K562 (cell line): ENCODE data around the gene SNX33. TPM values are rescaled to one million over a fixed set of nuclear protein-coding genes. Genes with fewer than 3 reads are reported as not detected.

Source experiments
- ATF7 ChIP-seq: fragments of 450-650 bp; IDR thresholded peaks from 2 replicates; pipeline ENCODE4 v1.7.1; 2014; ENCODE audit warnings: mild to moderate bottlenecking, moderate library complexity
- CBFB ChIP-seq: sonication (generic); formaldehyde crosslinking; IDR thresholded peaks from 2 replicates; pipeline ENCODE4 v1.4.0; 2020; ENCODE audit warnings: mild to moderate bottlenecking, missing genetic modification reagents
- DIDO1 ChIP-seq: fragments of 450-650 bp; IDR thresholded peaks from 2 replicates; pipeline ENCODE4 v1.6.1; 2016; ENCODE audit warnings: low read depth, missing biosample characterization, missing genetic modification characterization
- ELF4 ChIP-seq: fragments of 450-650 bp; formaldehyde crosslinking; IDR thresholded peaks from 2 replicates; pipeline ENCODE4 v1.4.0; 2022; ENCODE audit warnings: missing genetic modification characterization
- FOXA1 ChIP-seq: fragments of 450-650 bp; IDR thresholded peaks from 2 replicates; pipeline ENCODE4 v1.6.1; 2016; ENCODE audit warnings: mild to moderate bottlenecking, borderline replicate concordance
- JUN ChIP-seq, 2 experiments: sonication (generic) in 1 of 2; formaldehyde crosslinking in 1 of 2; IDR thresholded peaks; 2 replicates each; pipeline versions ENCODE4 v1.6.1 to v1.8.0; 2012 to 2022; ENCODE audit warnings: borderline replicate concordance in 2 of 2, mild to moderate bottlenecking in 2 of 2, improper control_type of control experiment in 1 of 2, low read depth in 1 of 2, low read length in 1 of 2, missing genetic modification reagents in 1 of 2
- MBD1 ChIP-seq: fragments of 250-450 bp; sonication (Bioruptor Pico); IDR thresholded peaks from 2 replicates; pipeline ENCODE4 v1.8.0; 2022; ENCODE audit warnings: inconsistent platforms
- PCBP1 ChIP-seq: fragments of 200-400 bp; formaldehyde crosslinking; IDR thresholded peaks from 2 replicates; pipeline ENCODE4 v1.6.1; 2018; ENCODE audit warnings: mild to moderate bottlenecking, low read depth, low read length; ENCODE audit not compliant: poor library complexity, severe bottlenecking
- PHTF2 ChIP-seq: fragments of 250-450 bp; sonication (Bioruptor Pico); IDR thresholded peaks from 2 replicates; pipeline ENCODE4 v1.5.0; 2021; ENCODE audit warnings: mild to moderate bottlenecking
- PML ChIP-seq: IDR thresholded peaks from 2 replicates; pipeline ENCODE4 v1.6.1; 2012; ENCODE audit warnings: low read length, inconsistent platforms
- POLR2G ChIP-seq: fragments of 200-400 bp; formaldehyde crosslinking; IDR thresholded peaks from 2 replicates; pipeline ENCODE4 v1.6.1; 2017; ENCODE audit warnings: low read depth, mild to moderate bottlenecking, antibody characterized with exemption, low read length, moderate library complexity
- RBM15 ChIP-seq: fragments of 200-400 bp; formaldehyde crosslinking; IDR thresholded peaks from 2 replicates; pipeline ENCODE4 v1.6.1; 2018; ENCODE audit warnings: mild to moderate bottlenecking, low read length, moderate library complexity; ENCODE audit not compliant: insufficient read depth
- SIX5 ChIP-seq, 2 experiments: IDR thresholded peaks; 2 replicates each; pipeline ENCODE4 v1.6.1; 2011; ENCODE audit warnings: low read length in 2 of 2, borderline replicate concordance in 1 of 2, low read depth in 1 of 2, mild to moderate bottlenecking in 1 of 2, moderate library complexity in 1 of 2; ENCODE audit not compliant: insufficient read depth in 1 of 2
- WHSC1 ChIP-seq: IDR thresholded peaks from one replicate; pipeline ENCODE4 v1.6.1; 2012; ENCODE audit warnings: low read length, control low read depth, inconsistent platforms
- ZC3H4 ChIP-seq: sonication (generic); formaldehyde crosslinking; IDR thresholded peaks from 2 replicates; pipeline ENCODE4 v1.9.0; 2021; ENCODE audit warnings: missing genetic modification reagents, borderline replicate concordance
- ZNF253 ChIP-seq: fragments of 250-450 bp; sonication (Bioruptor Pico); conservative IDR thresholded peaks from 2 replicates; pipeline ENCODE4 v1.6.1; 2021; ENCODE audit warnings: mild to moderate bottlenecking
- ZNF384 ChIP-seq: IDR thresholded peaks from 2 replicates; pipeline ENCODE4 v1.6.1; 2012; ENCODE audit warnings: low read depth, low read length, improper control_type of control experiment
- ZNF395 ChIP-seq: fragments of 200-800 bp; sonication (Bioruptor generic); IDR thresholded peaks from 2 replicates; pipeline ENCODE4 v1.6.1; 2017; ENCODE audit warnings: missing genetic modification characterization, missing compliant biosample characterization
- ZNF77 ChIP-seq: fragments of 250-450 bp; sonication (Bioruptor Pico); IDR thresholded peaks from 2 replicates; pipeline ENCODE4 v1.5.0; 2020
- polyA plus RNA-seq, 8 experiments: library from polyadenylated mRNA; depleted of rRNA in 4 of 8; stranded (reverse) in 5 of 8; unstranded in 3 of 8; fragments of >200 nt; fragmentation: Nextera tagmentation in 2 of 8; fragmentation: Illumina TruSeq in 1 of 8; extraction: Ambion mirVana in 2 of 8; extraction: Trizol in 1 of 8; gene quantifications; 2 replicates each; pipeline versions ENCODE4 v1.2.1 to v1.2.3, GENCODE V29; 2011 to 2014; ENCODE audit warnings: inconsistent platforms in 1 of 8, missing spikeins in 1 of 8
- total RNA-seq, 7 experiments: library from RNA; depleted of rRNA in 6 of 7; stranded (reverse); fragments of >200 nt in 6 of 7; fragmentation: Illumina TruSeq in 2 of 7; extraction: Trizol in 2 of 7; gene quantifications; 2 replicates each; pipeline versions ENCODE4 v1.2.1 to v1.2.3, GENCODE V29; 2011 to 2021; ENCODE audit warnings: low replicate concordance in 1 of 7
- TF ChIP-seq, protein P1 (sequence below): fragments of 450-650 bp; formaldehyde crosslinking; IDR thresholded peaks from 2 replicates; pipeline ENCODE4 v1.4.0; 2022; ENCODE audit warnings: mild to moderate bottlenecking, moderate library complexity
- TF ChIP-seq, protein P2 (sequence below): fragments of 250-450 bp; sonication (Bioruptor Pico); IDR thresholded peaks from 2 replicates; pipeline ENCODE4 v1.5.0; 2021; ENCODE audit warnings: mild to moderate bottlenecking, borderline replicate concordance

SNX33 gene
- total and polyA plus RNA-seq, 9 of the 15 experiments (the other 6 are each of a cell fraction or from before 2014, with no cell fraction given): 1.4 to 14.1 (median 8.2) TPM

GRCh38 chr15:75647370-75648155, at the start of gene SNX33 (continued):
- TF ChIP-seq WHSC1 (no peak), ELF4 (no peak), PML (0 out of 2 replicates have a peak, but pooled peaks have one; percentile 10), ZNF253 (CRISPR knock-in tag) (no peak), ZNF77 (CRISPR knock-in tag) (no peak), MBD1 (CRISPR knock-in tag) (no peak), CBFB (CRISPR knock-in tag) (no peak), SIX5 (IDR thresholded peaks at IDR 0.05; ENCODE audit: borderline replicate concordance in 1 of 2, insufficient read depth in 1 of 2, low read depth in 1 of 2, low read length in 2 of 2) (no peak), RBM15 (no peak), JUN (IDR thresholded peaks at IDR 0.05; ENCODE audit: borderline replicate concordance, low read depth, low read length) (no peak), JUN (CRISPR knock-in tag; IDR thresholded peaks at IDR 0.05; ENCODE audit: borderline replicate concordance) (no peak), POLR2G (peak; percentile 85), ZNF384 (no peak), DIDO1 (tag) (no peak), FOXA1 (no peak), ATF7 (peak; percentile 37), PCBP1 (peak; percentile 97), ZNF395 (no peak), PHTF2 (CRISPR knock-in tag) (no peak), ZC3H4 (no peak)
- TF ChIP-seq, protein P1, sequence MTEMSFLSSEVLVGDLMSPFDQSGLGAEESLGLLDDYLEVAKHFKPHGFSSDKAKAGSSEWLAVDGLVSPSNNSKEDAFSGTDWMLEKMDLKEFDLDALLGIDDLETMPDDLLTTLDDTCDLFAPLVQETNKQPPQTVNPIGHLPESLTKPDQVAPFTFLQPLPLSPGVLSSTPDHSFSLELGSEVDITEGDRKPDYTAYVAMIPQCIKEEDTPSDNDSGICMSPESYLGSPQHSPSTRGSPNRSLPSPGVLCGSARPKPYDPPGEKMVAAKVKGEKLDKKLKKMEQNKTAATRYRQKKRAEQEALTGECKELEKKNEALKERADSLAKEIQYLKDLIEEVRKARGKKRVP: no peak
- TF ChIP-seq, protein P2, sequence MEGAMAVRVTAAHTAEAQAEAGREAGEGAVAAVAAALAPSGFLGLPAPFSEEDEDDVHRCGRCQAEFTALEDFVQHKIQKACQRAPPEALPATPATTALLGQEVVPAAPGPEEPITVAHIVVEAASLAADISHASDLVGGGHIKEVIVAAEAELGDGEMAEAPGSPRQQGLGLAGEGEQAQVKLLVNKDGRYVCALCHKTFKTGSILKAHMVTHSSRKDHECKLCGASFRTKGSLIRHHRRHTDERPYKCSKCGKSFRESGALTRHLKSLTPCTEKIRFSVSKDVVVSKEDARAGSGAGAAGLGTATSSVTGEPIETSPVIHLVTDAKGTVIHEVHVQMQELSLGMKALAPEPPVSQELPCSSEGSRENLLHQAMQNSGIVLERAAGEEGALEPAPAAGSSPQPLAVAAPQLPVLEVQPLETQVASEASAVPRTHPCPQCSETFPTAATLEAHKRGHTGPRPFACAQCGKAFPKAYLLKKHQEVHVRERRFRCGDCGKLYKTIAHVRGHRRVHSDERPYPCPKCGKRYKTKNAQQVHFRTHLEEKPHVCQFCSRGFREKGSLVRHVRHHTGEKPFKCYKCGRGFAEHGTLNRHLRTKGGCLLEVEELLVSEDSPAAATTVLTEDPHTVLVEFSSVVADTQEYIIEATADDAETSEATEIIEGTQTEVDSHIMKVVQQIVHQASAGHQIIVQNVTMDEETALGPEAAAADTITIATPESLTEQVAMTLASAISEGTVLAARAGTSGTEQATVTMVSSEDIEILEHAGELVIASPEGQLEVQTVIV (CRISPR knock-in tag): no peak
